ENCODE measurements around the gene PLB1.

- TF ChIP-seq, protein P1, sequence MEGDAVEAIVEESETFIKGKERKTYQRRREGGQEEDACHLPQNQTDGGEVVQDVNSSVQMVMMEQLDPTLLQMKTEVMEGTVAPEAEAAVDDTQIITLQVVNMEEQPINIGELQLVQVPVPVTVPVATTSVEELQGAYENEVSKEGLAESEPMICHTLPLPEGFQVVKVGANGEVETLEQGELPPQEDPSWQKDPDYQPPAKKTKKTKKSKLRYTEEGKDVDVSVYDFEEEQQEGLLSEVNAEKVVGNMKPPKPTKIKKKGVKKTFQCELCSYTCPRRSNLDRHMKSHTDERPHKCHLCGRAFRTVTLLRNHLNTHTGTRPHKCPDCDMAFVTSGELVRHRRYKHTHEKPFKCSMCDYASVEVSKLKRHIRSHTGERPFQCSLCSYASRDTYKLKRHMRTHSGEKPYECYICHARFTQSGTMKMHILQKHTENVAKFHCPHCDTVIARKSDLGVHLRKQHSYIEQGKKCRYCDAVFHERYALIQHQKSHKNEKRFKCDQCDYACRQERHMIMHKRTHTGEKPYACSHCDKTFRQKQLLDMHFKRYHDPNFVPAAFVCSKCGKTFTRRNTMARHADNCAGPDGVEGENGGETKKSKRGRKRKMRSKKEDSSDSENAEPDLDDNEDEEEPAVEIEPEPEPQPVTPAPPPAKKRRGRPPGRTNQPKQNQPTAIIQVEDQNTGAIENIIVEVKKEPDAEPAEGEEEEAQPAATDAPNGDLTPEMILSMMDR (conservative IDR thresholded peaks at IDR 0.05; ENCODE audit: low read length), result no peak
- TF ChIP-seq EZH2phosphoT487 (IDR thresholded peaks at IDR 0.05; ENCODE audit: borderline replicate concordance), result no peak
Observed at GRCh38 chr2:28658369-28658768, 162.5 kb downstream of the PLB1 start.
